K562 (cell line): Measurements from ENCODE around the gene TLE4. TPM values are rescaled to one million over a fixed set of nuclear protein-coding genes. Genes with fewer than 3 reads are reported as not detected.

Experiments
- ARID1B ChIP-seq: fragments of 450-650 bp; IDR thresholded peaks from 2 replicates; pipeline ENCODE4 v1.6.1; 2016; ENCODE audit warnings: antibody characterized with exemption, mild to moderate bottlenecking, inconsistent platforms
- HCFC1 ChIP-seq: IDR thresholded peaks from 2 replicates; pipeline ENCODE4 v1.6.1; 2012; ENCODE audit warnings: low read depth, low read length, improper control_type of control experiment
- MGA ChIP-seq: fragments of 450-650 bp; IDR thresholded peaks from 2 replicates; pipeline ENCODE4 v1.6.1; 2016; ENCODE audit warnings: mild to moderate bottlenecking, moderate library complexity
- RAD21 ChIP-seq, 2 experiments: fragments of 250-450 bp in 1 of 2; fragments of 450-650 bp in 1 of 2; sonication (Bioruptor Pico) in 1 of 2; formaldehyde crosslinking in 1 of 2; IDR thresholded peaks in 1 of 2; conservative IDR thresholded peaks in 1 of 2; 2 replicates each; pipeline versions ENCODE4 v1.4.0 to v1.8.0; 2020 to 2022; ENCODE audit warnings: mild to moderate bottlenecking in 2 of 2, moderate library complexity in 1 of 2
- SIN3B ChIP-seq: fragments of 450-650 bp; IDR thresholded peaks from 2 replicates; pipeline ENCODE4 v1.6.1; 2017; ENCODE audit warnings: low read depth, mild to moderate bottlenecking, moderate library complexity
- TBL1XR1 ChIP-seq, 2 experiments: IDR thresholded peaks; 2 replicates each; pipeline ENCODE4 v1.6.1; 2012; ENCODE audit warnings: improper control_type of control experiment in 2 of 2, low read length in 2 of 2, mild to moderate bottlenecking in 1 of 2
- YY1 ChIP-seq, 3 experiments: IDR thresholded peaks; 2 replicates each; pipeline ENCODE4 v1.6.1; 2011; ENCODE audit warnings: low read length in 2 of 3, mild to moderate bottlenecking in 2 of 3, moderate library complexity in 2 of 3, borderline replicate concordance in 1 of 3, control low read depth in 1 of 3, low read depth in 1 of 3; ENCODE audit not compliant: insufficient read depth in 3 of 3, insufficient replicate concordance in 2 of 3, control insufficient read depth in 1 of 3, insufficient read length in 1 of 3; ENCODE audit errors: extremely low read depth in 1 of 3
- ZNF263 ChIP-seq: sonication (generic); formaldehyde crosslinking; IDR thresholded peaks from 2 replicates; pipeline ENCODE4 v1.8.0; 2022; ENCODE audit warnings: mild to moderate bottlenecking, missing genetic modification reagents, borderline replicate concordance
- ZNF668 ChIP-seq: fragments of 250-450 bp; sonication (Bioruptor Pico); IDR thresholded peaks from 2 replicates; pipeline ENCODE4 v1.8.0; 2022; ENCODE audit warnings: mild to moderate bottlenecking, inconsistent platforms
- polyA plus RNA-seq, 8 experiments: library from polyadenylated mRNA; depleted of rRNA in 4 of 8; stranded (reverse) in 5 of 8; unstranded in 3 of 8; fragments of >200 nt; fragmentation: Nextera tagmentation in 2 of 8; fragmentation: Illumina TruSeq in 1 of 8; extraction: Ambion mirVana in 2 of 8; extraction: Trizol in 1 of 8; gene quantifications; 2 replicates each; pipeline versions ENCODE4 v1.2.1 to v1.2.3, GENCODE V29; 2011 to 2014; ENCODE audit warnings: inconsistent platforms in 1 of 8, missing spikeins in 1 of 8
- total RNA-seq, 7 experiments: library from RNA; depleted of rRNA in 6 of 7; stranded (reverse); fragments of >200 nt in 6 of 7; fragmentation: Illumina TruSeq in 2 of 7; extraction: Trizol in 2 of 7; gene quantifications; 2 replicates each; pipeline versions ENCODE4 v1.2.1 to v1.2.3, GENCODE V29; 2011 to 2021; ENCODE audit warnings: low replicate concordance in 1 of 7
- TF ChIP-seq, protein P1 (sequence below): fragments of 450-650 bp; formaldehyde crosslinking; IDR thresholded peaks from 2 replicates; pipeline ENCODE4 v1.4.0; 2022; ENCODE audit warnings: mild to moderate bottlenecking, moderate library complexity

The TLE4 gene
- total and polyA plus RNA-seq, 9 of the 15 experiments (the other 6 are each of a cell fraction or from before 2014, with no cell fraction given), result 1.1 to 8.8 (median 5.7) TPM

GRCh38 chr9:79570448-79571308 lies 1.1 kb upstream of the TLE4 start (continued):
- TF ChIP-seq MGA, result peak; percentile 21; the same call in 1 of the 2 replicates
- no peak for TF ChIP-seq RAD21 (CRISPR knock-in tag; conservative IDR thresholded peaks at IDR 0.05 in 1 of 2, IDR thresholded peaks at IDR 0.05 in 1 of 2)
- TF ChIP-seq SIN3B, result no peak
- TF ChIP-seq ARID1B, result no peak
- no peak for TF ChIP-seq ZNF668
- TF ChIP-seq, protein P1, sequence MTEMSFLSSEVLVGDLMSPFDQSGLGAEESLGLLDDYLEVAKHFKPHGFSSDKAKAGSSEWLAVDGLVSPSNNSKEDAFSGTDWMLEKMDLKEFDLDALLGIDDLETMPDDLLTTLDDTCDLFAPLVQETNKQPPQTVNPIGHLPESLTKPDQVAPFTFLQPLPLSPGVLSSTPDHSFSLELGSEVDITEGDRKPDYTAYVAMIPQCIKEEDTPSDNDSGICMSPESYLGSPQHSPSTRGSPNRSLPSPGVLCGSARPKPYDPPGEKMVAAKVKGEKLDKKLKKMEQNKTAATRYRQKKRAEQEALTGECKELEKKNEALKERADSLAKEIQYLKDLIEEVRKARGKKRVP (CRISPR knock-in tag), result no peak
- no peak for TF ChIP-seq HCFC1
- TF ChIP-seq TBL1XR1 (IDR thresholded peaks at IDR 0.05; ENCODE audit: low read length in 2 of 2), result no peak
- no peak for TF ChIP-seq ZNF263 (CRISPR knock-in tag)
- peak in 1 of 3 experiments; percentile 32 for TF ChIP-seq YY1 (IDR thresholded peaks at IDR 0.05; ENCODE audit: borderline replicate concordance in 1 of 3, control insufficient read depth in 1 of 3, extremely low read depth in 1 of 3, insufficient read depth in 3 of 3, insufficient read length in 1 of 3, insufficient replicate concordance in 2 of 3, low read depth in 1 of 3, low read length in 2 of 3)
